HepG2 (cell line): ENCODE data around the gene CDK1. TPM values are rescaled to one million over a fixed set of nuclear protein-coding genes. Genes with fewer than 3 reads are reported as not detected.

Source experiments
- CHCHD3 ChIP-seq: sonication (generic); formaldehyde crosslinking; IDR thresholded peaks from 2 replicates; pipeline ENCODE4 v1.8.0; 2022; ENCODE audit warnings: mild to moderate bottlenecking, missing genetic modification reagents, moderate library complexity
- HNRNPLL ChIP-seq: fragments of 200-400 bp; formaldehyde crosslinking; IDR thresholded peaks from 2 replicates; pipeline ENCODE4 v1.6.1; 2017; ENCODE audit warnings: mild to moderate bottlenecking, low read depth, low read length; ENCODE audit not compliant: poor library complexity, severe bottlenecking
- IKZF5 ChIP-seq: IDR thresholded peaks from 2 replicates; pipeline ENCODE4 v1.6.1; 2018; ENCODE audit warnings: missing genetic modification reagents, mild to moderate bottlenecking, missing compliant biosample characterization
- KMT2A ChIP-seq: sonication (generic); formaldehyde crosslinking; IDR thresholded peaks from 2 replicates; pipeline ENCODE4 v1.4.0; 2020; ENCODE audit warnings: missing genetic modification reagents
- MIXL1 ChIP-seq: IDR thresholded peaks from 2 replicates; pipeline ENCODE4 v1.6.1; 2016
- NR1H2 ChIP-seq: sonication (generic); formaldehyde crosslinking; IDR thresholded peaks from 2 replicates; pipeline ENCODE4 v1.8.1; 2022; ENCODE audit warnings: low read depth, missing genetic modification reagents, borderline replicate concordance
- PBX2 ChIP-seq: IDR thresholded peaks from 2 replicates; pipeline ENCODE4 v1.6.1; 2016; ENCODE audit warnings: control low read depth
- SAFB2 ChIP-seq: sonication (generic); formaldehyde crosslinking; IDR thresholded peaks from 2 replicates; pipeline ENCODE4 v1.5.1; 2020; ENCODE audit warnings: missing genetic modification reagents, low read depth, mild to moderate bottlenecking, borderline replicate concordance
- SALL1 ChIP-seq: sonication (generic); formaldehyde crosslinking; IDR thresholded peaks from 2 replicates; pipeline ENCODE4 v1.8.0; 2022; ENCODE audit warnings: mild to moderate bottlenecking, missing genetic modification reagents
- SIN3B ChIP-seq: fragments of 150-350 bp; IDR thresholded peaks from 2 replicates; pipeline ENCODE4 v1.6.1; 2014; ENCODE audit warnings: low read length
- YY1 ChIP-seq: IDR thresholded peaks from 2 replicates; pipeline ENCODE4 v1.6.1; 2011; ENCODE audit warnings: low read length, low read depth, moderate library complexity, mild to moderate bottlenecking; ENCODE audit not compliant: insufficient read depth, insufficient replicate concordance
- ZBTB26 ChIP-seq: IDR thresholded peaks from 2 replicates; pipeline ENCODE4 v1.6.1; 2016; ENCODE audit warnings: missing compliant biosample characterization, missing genetic modification reagents, borderline replicate concordance
- ZBTB7B ChIP-seq: sonication (generic); formaldehyde crosslinking; IDR thresholded peaks from 2 replicates; pipeline ENCODE4 v1.4.0; 2020; ENCODE audit warnings: missing genetic modification reagents
- ZMAT3 ChIP-seq: sonication (generic); formaldehyde crosslinking; conservative IDR thresholded peaks from 2 replicates; pipeline ENCODE4 v1.7.0; 2021; ENCODE audit warnings: missing genetic modification reagents
- ZNF256 ChIP-seq: sonication (generic); formaldehyde crosslinking; conservative IDR thresholded peaks from 2 replicates; pipeline ENCODE4 v1.4.0; 2020; ENCODE audit warnings: missing genetic modification reagents
- ZNF280D ChIP-seq: sonication (generic); formaldehyde crosslinking; IDR thresholded peaks from 2 replicates; pipeline ENCODE4 v1.5.1; 2020; ENCODE audit warnings: mild to moderate bottlenecking, missing genetic modification reagents
- ZNF30 ChIP-seq: sonication (generic); formaldehyde crosslinking; IDR thresholded peaks from 2 replicates; pipeline ENCODE4 v1.5.0; 2020; ENCODE audit warnings: mild to moderate bottlenecking, missing genetic modification reagents
- ZNF460 ChIP-seq: sonication (generic); formaldehyde crosslinking; IDR thresholded peaks from 2 replicates; pipeline ENCODE4 v1.5.1; 2020; ENCODE audit warnings: missing genetic modification reagents, mild to moderate bottlenecking, borderline replicate concordance
- ZNF484 ChIP-seq: sonication (generic); formaldehyde crosslinking; IDR thresholded peaks from 2 replicates; pipeline ENCODE4 v1.5.1; 2020; ENCODE audit warnings: mild to moderate bottlenecking, low read depth, missing genetic modification reagents, borderline replicate concordance
- ZNF513 ChIP-seq: sonication (generic); formaldehyde crosslinking; conservative IDR thresholded peaks from 2 replicates; pipeline ENCODE4 v1.5.0; 2020; ENCODE audit warnings: missing genetic modification reagents
- polyA plus RNA-seq, 8 experiments: library from polyadenylated mRNA; depleted of rRNA in 3 of 8; stranded (reverse) in 7 of 8; unstranded in 1 of 8; fragments of >200 nt; fragmentation: Illumina TruSeq in 4 of 8; extraction: Trizol in 4 of 8; gene quantifications; 2 replicates each; pipeline versions ENCODE4 v1.2.1 to v1.2.3, GENCODE V29; 2011 to 2016; ENCODE audit warnings: low read depth in 4 of 8, missing spikeins in 1 of 8, mixed read lengths in 1 of 8; ENCODE audit not compliant: insufficient read depth in 1 of 8
- total RNA-seq, 5 experiments: library from RNA; depleted of rRNA; stranded (reverse); fragments of >200 nt; fragmentation: Illumina TruSeq; extraction: Trizol; gene quantifications; 2 replicates each; pipeline ENCODE4 v1.2.3, GENCODE V29; 2016; ENCODE audit warnings: low read depth in 1 of 5

The CDK1 gene
- total and polyA plus RNA-seq, 2 of the 13 experiments (the other 11 are each of a cell fraction or from before 2014, with no cell fraction given), result 42.6 to 132 TPM

- TF ChIP-seq SAFB2 (CRISPR knock-in tag) (no peak), ZNF513 (CRISPR knock-in tag) (no peak), PBX2 (CRISPR knock-in tag) (no peak), KMT2A (CRISPR knock-in tag) (peak; percentile 94), MIXL1 (CRISPR knock-in tag) (0 out of 2 replicates have a peak, but pooled peaks have one; percentile 40), IKZF5 (no peak), ZNF30 (CRISPR knock-in tag) (no peak), CHCHD3 (CRISPR knock-in tag) (no peak), SIN3B (peak; percentile 99), HNRNPLL (peak; percentile 74), NR1H2 (CRISPR knock-in tag) (no peak), ZNF280D (no peak), ZNF484 (CRISPR knock-in tag) (no peak), ZBTB7B (CRISPR knock-in tag) (no peak), ZBTB26 (CRISPR knock-in tag) (0 out of 2 replicates have a peak, but pooled peaks have one; percentile 13), ZNF460 (no peak), YY1 (peak; percentile 36), SALL1 (CRISPR knock-in tag) (peak; percentile 56), ZMAT3 (CRISPR knock-in tag) (no peak; the same call in 1 of the 2 replicates), ZNF256 (no peak)
Measured at GRCh38 chr10:60778214-60778970, at the start of gene CDK1 (continued).
